Ishikawa (cell line): ENCODE data around the gene SLC13A1.

ENCODE experiments used
- CREB1 ChIP-seq: IDR thresholded peaks from 2 replicates; pipeline ENCODE4 v1.6.1; 2012; ENCODE audit warnings: low read depth
- EGR1 ChIP-seq: IDR thresholded peaks from 2 replicates; pipeline ENCODE4 v1.6.1; 2012
- EP300 ChIP-seq: IDR thresholded peaks from 2 replicates; pipeline ENCODE4 v1.6.1; 2012; ENCODE audit warnings: borderline replicate concordance
- FOXM1 ChIP-seq: IDR thresholded peaks from 2 replicates; pipeline ENCODE4 v1.6.1; 2012; ENCODE audit warnings: low read depth, borderline replicate concordance
- MAX ChIP-seq: IDR thresholded peaks from 2 replicates; pipeline ENCODE4 v1.6.1; 2012
- NFIC ChIP-seq: IDR thresholded peaks from 2 replicates; pipeline ENCODE4 v1.6.1; 2012
- TAF1 ChIP-seq: IDR thresholded peaks from 2 replicates; pipeline ENCODE4 v1.6.1; 2012; ENCODE audit warnings: low read depth, mild to moderate bottlenecking
- TEAD4 ChIP-seq: IDR thresholded peaks from 2 replicates; pipeline ENCODE4 v1.6.1; 2012
- YY1 ChIP-seq: IDR thresholded peaks from 2 replicates; pipeline ENCODE4 v1.6.1; 2012; ENCODE audit warnings: low read depth
- TF ChIP-seq, protein P1 (sequence below): IDR thresholded peaks from 2 replicates; pipeline ENCODE4 v1.6.1; 2012; ENCODE audit warnings: low read depth, mild to moderate bottlenecking

GRCh38 chr7:123231021-123232000 is 31.5 kb upstream of the SLC13A1 start:
- TF ChIP-seq, protein P1, sequence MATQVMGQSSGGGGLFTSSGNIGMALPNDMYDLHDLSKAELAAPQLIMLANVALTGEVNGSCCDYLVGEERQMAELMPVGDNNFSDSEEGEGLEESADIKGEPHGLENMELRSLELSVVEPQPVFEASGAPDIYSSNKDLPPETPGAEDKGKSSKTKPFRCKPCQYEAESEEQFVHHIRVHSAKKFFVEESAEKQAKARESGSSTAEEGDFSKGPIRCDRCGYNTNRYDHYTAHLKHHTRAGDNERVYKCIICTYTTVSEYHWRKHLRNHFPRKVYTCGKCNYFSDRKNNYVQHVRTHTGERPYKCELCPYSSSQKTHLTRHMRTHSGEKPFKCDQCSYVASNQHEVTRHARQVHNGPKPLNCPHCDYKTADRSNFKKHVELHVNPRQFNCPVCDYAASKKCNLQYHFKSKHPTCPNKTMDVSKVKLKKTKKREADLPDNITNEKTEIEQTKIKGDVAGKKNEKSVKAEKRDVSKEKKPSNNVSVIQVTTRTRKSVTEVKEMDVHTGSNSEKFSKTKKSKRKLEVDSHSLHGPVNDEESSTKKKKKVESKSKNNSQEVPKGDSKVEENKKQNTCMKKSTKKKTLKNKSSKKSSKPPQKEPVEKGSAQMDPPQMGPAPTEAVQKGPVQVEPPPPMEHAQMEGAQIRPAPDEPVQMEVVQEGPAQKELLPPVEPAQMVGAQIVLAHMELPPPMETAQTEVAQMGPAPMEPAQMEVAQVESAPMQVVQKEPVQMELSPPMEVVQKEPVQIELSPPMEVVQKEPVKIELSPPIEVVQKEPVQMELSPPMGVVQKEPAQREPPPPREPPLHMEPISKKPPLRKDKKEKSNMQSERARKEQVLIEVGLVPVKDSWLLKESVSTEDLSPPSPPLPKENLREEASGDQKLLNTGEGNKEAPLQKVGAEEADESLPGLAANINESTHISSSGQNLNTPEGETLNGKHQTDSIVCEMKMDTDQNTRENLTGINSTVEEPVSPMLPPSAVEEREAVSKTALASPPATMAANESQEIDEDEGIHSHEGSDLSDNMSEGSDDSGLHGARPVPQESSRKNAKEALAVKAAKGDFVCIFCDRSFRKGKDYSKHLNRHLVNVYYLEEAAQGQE, result no peak
- no peak for TF ChIP-seq EGR1
- no peak for TF ChIP-seq MAX
- no peak for TF ChIP-seq EP300
- TF ChIP-seq NFIC, result no peak
- TF ChIP-seq YY1, result no peak
- no peak for TF ChIP-seq FOXM1
- no peak for TF ChIP-seq CREB1
- no peak for TF ChIP-seq TAF1
- no peak for TF ChIP-seq TEAD4
